Measurements from ENCODE around the gene GATA5. TPM values are rescaled to one million over a fixed set of nuclear protein-coding genes. Genes with fewer than 3 reads are reported as not detected.

Gene GATA5
- total RNA-seq, 4 donors from 2014 or later, result not detected

- in situ Hi-C loops (cut with MboI; ENCODE audit: low sequenced_read_pairs in 4 of 4) (no loop called here), intact Hi-C loops (cut with DNase I; ENCODE audit: low total_unique reads) (no loop called here)
- Histone ChIP-seq H3K4me1 (no peaks in the 10 kb centered on the region), H3K27me3 (no peaks in the 10 kb centered on the region), H3K27ac (no peak overlapping the region), H3K9me3 (no peaks in the 10 kb centered on the region), H3K4me3 (no peak overlapping the region), H3K36me3 (no peaks in the 10 kb centered on the region)
- no peak for DNase-seq
- TF ChIP-seq POLR2A (IDR thresholded peaks at IDR 0.05), result no peak
- TF ChIP-seq, protein P1, sequence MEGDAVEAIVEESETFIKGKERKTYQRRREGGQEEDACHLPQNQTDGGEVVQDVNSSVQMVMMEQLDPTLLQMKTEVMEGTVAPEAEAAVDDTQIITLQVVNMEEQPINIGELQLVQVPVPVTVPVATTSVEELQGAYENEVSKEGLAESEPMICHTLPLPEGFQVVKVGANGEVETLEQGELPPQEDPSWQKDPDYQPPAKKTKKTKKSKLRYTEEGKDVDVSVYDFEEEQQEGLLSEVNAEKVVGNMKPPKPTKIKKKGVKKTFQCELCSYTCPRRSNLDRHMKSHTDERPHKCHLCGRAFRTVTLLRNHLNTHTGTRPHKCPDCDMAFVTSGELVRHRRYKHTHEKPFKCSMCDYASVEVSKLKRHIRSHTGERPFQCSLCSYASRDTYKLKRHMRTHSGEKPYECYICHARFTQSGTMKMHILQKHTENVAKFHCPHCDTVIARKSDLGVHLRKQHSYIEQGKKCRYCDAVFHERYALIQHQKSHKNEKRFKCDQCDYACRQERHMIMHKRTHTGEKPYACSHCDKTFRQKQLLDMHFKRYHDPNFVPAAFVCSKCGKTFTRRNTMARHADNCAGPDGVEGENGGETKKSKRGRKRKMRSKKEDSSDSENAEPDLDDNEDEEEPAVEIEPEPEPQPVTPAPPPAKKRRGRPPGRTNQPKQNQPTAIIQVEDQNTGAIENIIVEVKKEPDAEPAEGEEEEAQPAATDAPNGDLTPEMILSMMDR (IDR thresholded peaks at IDR 0.05 in 4 of 5, conservative IDR thresholded peaks at IDR 0.05 in 1 of 5), result no peak
- ATAC-seq, result no peak
Observed at GRCh38 chr20:62459488-62459887, 16.3 kb downstream of the GATA5 start.

DNA sequence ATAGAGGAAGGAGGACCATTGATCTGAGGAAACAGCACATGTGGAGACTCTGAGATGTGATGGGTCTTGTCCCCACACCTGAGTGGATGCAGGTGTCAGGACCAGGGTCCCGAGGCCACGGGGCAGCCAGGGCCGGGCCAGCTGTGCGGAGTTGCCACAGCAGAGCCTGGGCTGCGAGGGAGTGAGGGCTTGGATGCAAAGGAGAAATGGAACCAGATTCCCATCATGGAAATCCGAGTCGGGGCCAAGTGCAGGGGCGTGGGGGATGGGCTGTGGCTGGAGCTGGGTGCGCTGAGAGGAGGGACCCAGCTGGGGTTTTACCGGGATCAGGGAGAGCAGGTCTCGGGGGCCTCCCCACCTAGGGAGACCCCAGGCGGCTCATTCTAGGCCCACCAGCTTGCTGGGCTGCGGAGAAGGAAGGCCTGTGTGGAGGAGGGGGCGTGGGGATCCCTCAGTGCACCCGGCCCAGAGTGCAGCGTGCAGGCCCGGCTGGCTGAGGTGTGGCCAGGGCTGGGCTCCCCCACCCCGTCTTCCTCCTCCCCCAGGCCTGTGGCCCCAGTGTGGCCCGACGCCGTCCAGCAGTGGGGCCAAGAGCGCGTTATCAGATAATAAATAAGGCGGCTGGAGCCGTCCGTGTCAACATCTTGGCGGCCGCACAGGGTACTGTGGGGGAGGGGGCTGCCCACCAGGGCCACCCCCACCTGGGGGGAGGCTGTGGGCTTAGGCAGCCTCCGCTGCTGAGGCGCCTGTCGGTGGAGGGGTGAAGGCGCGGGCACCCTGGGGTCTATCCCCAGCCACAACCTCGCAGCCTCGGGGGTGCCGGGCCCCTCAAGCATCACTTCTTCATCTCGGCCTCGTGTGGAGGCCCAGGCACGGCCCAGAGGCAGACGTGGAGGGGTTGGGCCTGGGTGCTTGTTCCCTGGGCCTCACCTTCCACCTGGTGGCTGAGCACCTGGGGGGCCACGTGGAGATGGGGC, 17.2 kb downstream of the GATA5 start:
- intact Hi-C loops (cut with DNase I; ENCODE audit: low total_unique reads) (no loop called here), in situ Hi-C loops (cut with MboI; ENCODE audit: low sequenced_read_pairs in 4 of 4) (no loop called here)
- Histone ChIP-seq H3K36me3 (no peaks in the 10 kb centered on the region), H3K27ac (no peak overlapping the region), H3K4me1 (no peaks in the 10 kb centered on the region), H3K9me3 (no peaks in the 10 kb centered on the region), H3K27me3 (no peaks in the 10 kb centered on the region), H3K4me3 (no peak overlapping the region)
- no peak for ATAC-seq
- DNase-seq, result no peak
- TF ChIP-seq, protein P1 (IDR thresholded peaks at IDR 0.05 in 4 of 5, conservative IDR thresholded peaks at IDR 0.05 in 1 of 5), result no peak
- TF ChIP-seq POLR2A (IDR thresholded peaks at IDR 0.05), result no peak

GRCh38 chr20:62457831-62458230, 18.0 kb downstream of the GATA5 start:
- ATAC-seq (no peak), DNase-seq (no peak)
- H3K4me3 ChIP-seq, result no peak overlapping the region
- TF ChIP-seq POLR2A (IDR thresholded peaks at IDR 0.05), result no peak
- TF ChIP-seq, protein P1 (IDR thresholded peaks at IDR 0.05 in 4 of 5, conservative IDR thresholded peaks at IDR 0.05 in 1 of 5), result no peak
- no peaks in the 10 kb centered on the region for H3K4me1 ChIP-seq
- H3K9me3 ChIP-seq, result no peaks in the 10 kb centered on the region
- no peak overlapping the region for H3K27ac ChIP-seq
- in situ Hi-C loops (cut with MboI; ENCODE audit: low sequenced_read_pairs in 4 of 4), result no loop called here
- no peaks in the 10 kb centered on the region for H3K27me3 ChIP-seq
- intact Hi-C loops (cut with DNase I; ENCODE audit: low total_unique reads), result no loop called here
- no peaks in the 10 kb centered on the region for H3K36me3 ChIP-seq

DNA sequence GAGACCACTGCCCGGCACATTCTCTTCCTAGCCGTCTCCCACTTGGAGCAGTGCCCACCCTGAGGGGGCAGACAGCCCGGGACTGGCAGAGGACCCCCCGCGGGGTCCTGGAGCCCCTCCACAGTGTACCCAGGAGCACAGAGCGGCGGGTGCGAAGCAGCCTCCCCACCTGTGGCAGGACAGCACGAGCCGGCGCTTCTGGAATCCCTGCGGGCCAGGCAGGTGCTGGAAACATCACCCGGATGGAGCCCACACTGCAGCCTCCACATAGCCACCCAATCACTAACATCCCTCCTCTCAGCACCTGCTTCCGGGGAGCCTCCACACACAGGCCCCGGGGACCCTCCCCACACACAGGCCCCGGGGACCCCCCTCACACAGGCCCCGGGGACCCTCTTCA, 18.7 kb downstream of the GATA5 start:
- intact Hi-C loops (cut with DNase I; ENCODE audit: low total_unique reads) (no loop called here), in situ Hi-C loops (cut with MboI; ENCODE audit: low sequenced_read_pairs in 4 of 4) (no loop called here)
- no peak overlapping the region for H3K4me3 ChIP-seq
- no peak for TF ChIP-seq POLR2A (IDR thresholded peaks at IDR 0.05)
- TF ChIP-seq, protein P1 (IDR thresholded peaks at IDR 0.05 in 4 of 5, conservative IDR thresholded peaks at IDR 0.05 in 1 of 5), result no peak
- no peaks in the 10 kb centered on the region for H3K9me3 ChIP-seq
- ATAC-seq (no peak), DNase-seq (no peak)
- no peaks in the 10 kb centered on the region for H3K36me3 ChIP-seq
- H3K4me1 ChIP-seq, result no peaks in the 10 kb centered on the region
- no peak overlapping the region for H3K27ac ChIP-seq
- H3K27me3 ChIP-seq, result peaks cover 0 to 3% (median 0%) of the 10 kb centered on the region in 3 donors

Measured in gastrocnemius medialis (tissue), 4 donors.